Type B pancreatic cell (in vitro differentiated cells): ENCODE results near the gene SLC38A10. TPM values are rescaled to one million over a fixed set of nuclear protein-coding genes. Genes with fewer than 3 reads are reported as not detected.

Experiments
- DNase-seq: peaks from one replicate; pipeline ENCODE4 v3.0.0; 2021; ENCODE audit warnings: mixed read lengths; ENCODE audit not compliant: unreplicated experiment; ENCODE audit errors: extremely low spot score
- H3K27ac Mint-ChIP-seq: 2 replicates; pipeline ENCODE4 v1.8.0; 2021; ENCODE audit warnings: mild to moderate bottlenecking, mixed read lengths
- H3K27me3 Mint-ChIP-seq: 2 replicates; pipeline ENCODE4 v1.8.0; 2021; ENCODE audit warnings: mixed read lengths
- H3K36me3 Mint-ChIP-seq: 2 replicates; pipeline ENCODE4 v1.8.0; 2021; ENCODE audit warnings: mixed read lengths
- H3K4me1 Mint-ChIP-seq: one replicate; pipeline ENCODE4 v1.8.0; 2021; ENCODE audit warnings: mixed read lengths; ENCODE audit not compliant: unreplicated experiment
- H3K4me3 Mint-ChIP-seq: 2 replicates; pipeline ENCODE4 v1.8.0; 2021; ENCODE audit warnings: mild to moderate bottlenecking, mixed read lengths
- H3K9me3 Mint-ChIP-seq: 2 replicates; pipeline ENCODE4 v1.8.0; 2021; ENCODE audit warnings: mixed read lengths
- CTCF ChIP-seq: fragments of 200-600 bp; sonication (generic); conservative IDR thresholded peaks from 2 replicates; pipeline ENCODE4 v1.5.0; 2021; ENCODE audit warnings: antibody characterized with exemption, mild to moderate bottlenecking
- total RNA-seq: library from RNA; stranded (reverse); gene quantifications from 2 replicates; pipeline ENCODE4 v1.2.1, GENCODE V29; 2021; ENCODE audit warnings: low replicate concordance

Gene SLC38A10
- total RNA-seq, 1 donor from 2014 or later: 85.0 TPM

- no peaks in the 10 kb centered on the region for H3K4me1 Mint-ChIP-seq
- no peak overlapping the region for H3K4me3 Mint-ChIP-seq
- H3K9me3 Mint-ChIP-seq: no peaks in the 10 kb centered on the region
Measured at GRCh38 chr17:81198826-81199481, 96.2 kb downstream of the SLC38A10 start.

GRCh38 chr17:81197831-81198490 is 97.1 kb downstream of the SLC38A10 start:
- H3K9me3 Mint-ChIP-seq: no peaks in the 10 kb centered on the region
- DNase-seq: no peak

More at GRCh38 chr17:81198826-81199481, 96.2 kb downstream of the SLC38A10 start:
- no peak for DNase-seq
- no peaks in the 10 kb centered on the region for H3K27me3 Mint-ChIP-seq
- H3K27ac Mint-ChIP-seq: no peak overlapping the region
- no peaks in the 10 kb centered on the region for H3K36me3 Mint-ChIP-seq
- TF ChIP-seq CTCF: no peak

GRCh38 chr17:81197409-81197795 is 97.7 kb downstream of the SLC38A10 start:
- Mint-ChIP-seq H3K27ac (no peak overlapping the region), H3K9me3 (no peaks in the 10 kb centered on the region), H3K4me3 (no peak overlapping the region), H3K4me1 (no peaks in the 10 kb centered on the region), H3K27me3 (no peaks in the 10 kb centered on the region), H3K36me3 (no peaks in the 10 kb centered on the region)
- no peak for DNase-seq
- TF ChIP-seq CTCF: no peak

More at GRCh38 chr17:81197831-81198490, 97.1 kb downstream of the SLC38A10 start:
- H3K36me3 Mint-ChIP-seq: no peaks in the 10 kb centered on the region
- no peak overlapping the region for H3K4me3 Mint-ChIP-seq
- no peak overlapping the region for H3K27ac Mint-ChIP-seq
- H3K27me3 Mint-ChIP-seq: no peaks in the 10 kb centered on the region
- no peaks in the 10 kb centered on the region for H3K4me1 Mint-ChIP-seq
- TF ChIP-seq CTCF: no peak

GRCh38 chr17:81196505-81197408 is 98.3 kb downstream of the SLC38A10 start:
- H3K27ac Mint-ChIP-seq: no peak overlapping the region
- DNase-seq: no peak
- no peaks in the 10 kb centered on the region for H3K9me3 Mint-ChIP-seq
- no peak for TF ChIP-seq CTCF
- no peaks in the 10 kb centered on the region for H3K36me3 Mint-ChIP-seq
- no peaks in the 10 kb centered on the region for H3K4me1 Mint-ChIP-seq
- H3K27me3 Mint-ChIP-seq: no peaks in the 10 kb centered on the region
- H3K4me3 Mint-ChIP-seq: no peak overlapping the region

GRCh38 chr17:81195941-81196495 is 99.1 kb downstream of the SLC38A10 start:
- Mint-ChIP-seq H3K9me3 (no peaks in the 10 kb centered on the region), H3K4me3 (no peak overlapping the region), H3K27ac (no peak overlapping the region), H3K27me3 (no peaks in the 10 kb centered on the region), H3K36me3 (no peaks in the 10 kb centered on the region), H3K4me1 (no peaks in the 10 kb centered on the region)
- no peak for DNase-seq
- no peak for TF ChIP-seq CTCF
